Mucosa of descending colon (tissue), 3 donors: ENCODE data around the gene ACOT7. TPM values are rescaled to one million over a fixed set of nuclear protein-coding genes. Genes with fewer than 3 reads are reported as not detected.

Experiments
- ATAC-seq: fragments of 200-7000 bp; cut with Tn5 transposase; one replicate; pipeline ENCODE4 v1.9.1; 2020; ENCODE audit warnings: mild to moderate bottlenecking, moderate library complexity
- DNase-seq, 3 donors: peaks; one replicate each; pipeline ENCODE4 v3.0.0-alpha.2; 2020
- H3K36me3 ChIP-seq: fragments of 200-600 bp; one replicate; pipeline ENCODE4 v1.8.0; 2021; ENCODE audit warnings: low read depth, mild to moderate bottlenecking
- H3K4me1 ChIP-seq: fragments of 200-600 bp; one replicate; pipeline ENCODE4 v1.8.0; 2021; ENCODE audit warnings: low read depth, mild to moderate bottlenecking
- H3K4me3 ChIP-seq: fragments of 200-600 bp; one replicate; pipeline ENCODE4 v1.8.0; 2021; ENCODE audit warnings: mild to moderate bottlenecking
- H3K9me3 ChIP-seq: fragments of 200-600 bp; one replicate; pipeline ENCODE4 v1.8.0; 2021; ENCODE audit warnings: mild to moderate bottlenecking
- intact Hi-C, 2 donors: fragments of 100-400 bp; cut with DNase I in 1 of 2; cut with micrococcal nuclease in 1 of 2; formaldehyde crosslinking; loops; one replicate each; pipeline versions ENCODE4 v1.11.0 to v1.11.1; 2022; cut with DNase I, micrococcal nuclease
- long read RNA-seq, 2 donors: library from polyadenylated mRNA; unstranded; transcript quantifications; one replicate each; pipeline ENCODE4 v2.0.0, GENCODE V29; 2019 to 2021
- total RNA-seq, 3 donors: library from RNA; stranded (reverse); fragmentation: NEBNext Ultra II Directional in 2 of 3; extraction: Animal tissue kit (Norgen Biotek cat#: 25700) in 2 of 3; gene quantifications; one replicate each; pipeline versions ENCODE4 v1.2.1 to v1.2.4, GENCODE V29; 2021 to 2023
- TF ChIP-seq, protein P1 (sequence below): fragments of 200-600 bp; IDR thresholded peaks from one replicate; pipeline ENCODE4 v1.8.0; 2022; ENCODE audit warnings: antibody characterized with exemption, mild to moderate bottlenecking
- donor health status: DM: no; HTN: no; CAD: no; lungs with moderate emphysema.
- donor health status: DM: no; HTN: no; CAD: no.
- donor health status: DM: no; HTN: yes; CAD: no.

Gene ACOT7, protein sequence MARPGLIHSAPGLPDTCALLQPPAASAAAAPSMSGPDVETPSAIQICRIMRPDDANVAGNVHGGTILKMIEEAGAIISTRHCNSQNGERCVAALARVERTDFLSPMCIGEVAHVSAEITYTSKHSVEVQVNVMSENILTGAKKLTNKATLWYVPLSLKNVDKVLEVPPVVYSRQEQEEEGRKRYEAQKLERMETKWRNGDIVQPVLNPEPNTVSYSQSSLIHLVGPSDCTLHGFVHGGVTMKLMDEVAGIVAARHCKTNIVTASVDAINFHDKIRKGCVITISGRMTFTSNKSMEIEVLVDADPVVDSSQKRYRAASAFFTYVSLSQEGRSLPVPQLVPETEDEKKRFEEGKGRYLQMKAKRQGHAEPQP
- total RNA-seq = 10 to 100 TPM; 37.9 to 60.1 (median 42.7) TPM
- long read RNA-seq, donor 1, transcript ACOT7-203 (9 exons, 1,432 nt) = minor isoform, 8 of 76 reads
- long read RNA-seq, donor 1, transcript ACOT7-210 (9 exons, 1,403 nt) = major isoform, 49 of 76 reads
- long read RNA-seq, donor 1, partial matches to known transcripts = 8 of 76 reads
- long read RNA-seq, donor 1, other reads (novel, unspliced or antisense) = 6 of 76 reads
- long read RNA-seq, donor 2, transcript ACOT7-203 (9 exons, 1,432 nt) = major isoform, 26 of 60 reads
- long read RNA-seq, donor 2, transcript ACOT7-210 (9 exons, 1,403 nt) = minor isoform, 14 of 60 reads
- long read RNA-seq, donor 2, partial matches to known transcripts = 3 of 60 reads
- long read RNA-seq, donor 2, other reads (novel, unspliced or antisense) = 17 of 60 reads

DNA sequence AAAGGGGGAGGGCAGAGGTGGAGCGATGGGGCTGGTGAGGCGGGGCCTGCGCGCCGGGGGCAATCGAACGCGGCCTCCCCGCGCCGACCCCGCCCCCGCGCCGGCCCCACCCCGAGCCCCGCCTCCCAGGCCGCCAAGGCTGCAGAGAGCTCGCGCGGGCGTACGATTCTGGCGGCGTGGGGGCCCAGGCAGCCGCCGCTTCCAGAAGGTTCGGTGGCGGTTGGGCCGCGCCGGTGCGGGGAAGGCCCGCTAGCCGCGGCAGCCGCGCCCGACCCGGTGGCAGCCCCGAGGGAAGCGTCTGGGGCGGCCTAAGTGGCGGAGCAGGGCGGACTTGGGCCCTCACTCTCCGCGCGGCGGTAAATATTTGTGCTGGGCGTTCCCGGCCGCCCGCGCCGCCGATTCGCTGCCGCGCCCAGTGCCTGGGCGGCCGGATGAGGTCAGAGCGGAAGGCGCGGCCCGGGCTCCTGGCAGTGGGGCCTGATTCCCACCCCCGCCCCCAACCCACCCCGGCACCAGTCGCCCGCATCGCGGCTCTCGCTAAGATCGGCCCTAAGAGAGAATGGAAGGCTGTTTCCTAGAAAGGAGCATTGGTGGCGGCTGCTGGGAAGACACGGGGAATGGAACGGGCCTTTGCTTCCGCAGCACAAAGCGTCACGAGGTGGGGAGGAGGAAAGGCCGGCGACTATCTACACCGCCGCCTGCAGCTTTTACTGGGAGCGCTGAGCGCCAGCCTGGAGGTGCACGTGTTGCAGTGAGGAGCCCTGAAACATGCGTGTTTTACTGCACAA lies at the start of gene ACOT7:
ACOT7 (minus strand) TSS at position 368 of the 788 bp plus-strand sequence. CDS start 368 bp downstream, outside the sequence.
- no peaks in the 10 kb centered on the region for H3K36me3 ChIP-seq
- TF ChIP-seq, protein P1, sequence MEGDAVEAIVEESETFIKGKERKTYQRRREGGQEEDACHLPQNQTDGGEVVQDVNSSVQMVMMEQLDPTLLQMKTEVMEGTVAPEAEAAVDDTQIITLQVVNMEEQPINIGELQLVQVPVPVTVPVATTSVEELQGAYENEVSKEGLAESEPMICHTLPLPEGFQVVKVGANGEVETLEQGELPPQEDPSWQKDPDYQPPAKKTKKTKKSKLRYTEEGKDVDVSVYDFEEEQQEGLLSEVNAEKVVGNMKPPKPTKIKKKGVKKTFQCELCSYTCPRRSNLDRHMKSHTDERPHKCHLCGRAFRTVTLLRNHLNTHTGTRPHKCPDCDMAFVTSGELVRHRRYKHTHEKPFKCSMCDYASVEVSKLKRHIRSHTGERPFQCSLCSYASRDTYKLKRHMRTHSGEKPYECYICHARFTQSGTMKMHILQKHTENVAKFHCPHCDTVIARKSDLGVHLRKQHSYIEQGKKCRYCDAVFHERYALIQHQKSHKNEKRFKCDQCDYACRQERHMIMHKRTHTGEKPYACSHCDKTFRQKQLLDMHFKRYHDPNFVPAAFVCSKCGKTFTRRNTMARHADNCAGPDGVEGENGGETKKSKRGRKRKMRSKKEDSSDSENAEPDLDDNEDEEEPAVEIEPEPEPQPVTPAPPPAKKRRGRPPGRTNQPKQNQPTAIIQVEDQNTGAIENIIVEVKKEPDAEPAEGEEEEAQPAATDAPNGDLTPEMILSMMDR = no peak
- intact Hi-C loops = no loop called here

DNA sequence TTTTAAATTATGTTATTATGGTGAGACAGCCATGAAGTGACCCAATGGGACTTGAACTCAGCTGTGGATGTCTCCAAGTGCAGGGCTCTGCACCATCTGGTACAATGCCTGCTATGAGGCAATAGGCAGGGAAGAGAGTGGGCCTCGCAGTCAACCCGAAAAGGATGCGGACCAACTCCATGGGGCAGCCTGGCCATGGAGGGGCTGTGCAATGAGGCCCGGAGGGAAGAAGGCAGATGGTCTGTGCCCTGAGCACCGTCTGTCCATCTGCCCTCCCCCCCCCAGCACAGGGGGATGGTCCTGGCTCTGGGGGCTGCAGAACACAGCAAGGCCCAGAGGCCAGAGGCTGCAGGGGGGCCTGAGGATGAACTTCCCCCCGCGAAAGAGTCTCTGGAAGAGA lies 48.0 kb upstream of the ACOT7 start:
- H3K4me1 ChIP-seq = peaks cover 6% of the 10 kb centered on the region
- H3K36me3 ChIP-seq = no peaks in the 10 kb centered on the region
- ATAC-seq = no peak
- no peak for DNase-seq
- TF ChIP-seq, protein P1 = no peak
- H3K9me3 ChIP-seq = no peaks in the 10 kb centered on the region
- intact Hi-C loops = no loop called here
- no peak overlapping the region for H3K4me3 ChIP-seq

More for the DNA sequence above, at the start of gene ACOT7:
- peak; percentile 91 to 93 (median 92) for DNase-seq
- peak within 1 kb of the TSS; percentile 37 for H3K4me3 ChIP-seq
- peak; percentile 95 for ATAC-seq
- H3K9me3 ChIP-seq = no peaks in the 10 kb centered on the region
- H3K4me1 ChIP-seq = peaks cover 20% of the 10 kb centered on the region

DNA sequence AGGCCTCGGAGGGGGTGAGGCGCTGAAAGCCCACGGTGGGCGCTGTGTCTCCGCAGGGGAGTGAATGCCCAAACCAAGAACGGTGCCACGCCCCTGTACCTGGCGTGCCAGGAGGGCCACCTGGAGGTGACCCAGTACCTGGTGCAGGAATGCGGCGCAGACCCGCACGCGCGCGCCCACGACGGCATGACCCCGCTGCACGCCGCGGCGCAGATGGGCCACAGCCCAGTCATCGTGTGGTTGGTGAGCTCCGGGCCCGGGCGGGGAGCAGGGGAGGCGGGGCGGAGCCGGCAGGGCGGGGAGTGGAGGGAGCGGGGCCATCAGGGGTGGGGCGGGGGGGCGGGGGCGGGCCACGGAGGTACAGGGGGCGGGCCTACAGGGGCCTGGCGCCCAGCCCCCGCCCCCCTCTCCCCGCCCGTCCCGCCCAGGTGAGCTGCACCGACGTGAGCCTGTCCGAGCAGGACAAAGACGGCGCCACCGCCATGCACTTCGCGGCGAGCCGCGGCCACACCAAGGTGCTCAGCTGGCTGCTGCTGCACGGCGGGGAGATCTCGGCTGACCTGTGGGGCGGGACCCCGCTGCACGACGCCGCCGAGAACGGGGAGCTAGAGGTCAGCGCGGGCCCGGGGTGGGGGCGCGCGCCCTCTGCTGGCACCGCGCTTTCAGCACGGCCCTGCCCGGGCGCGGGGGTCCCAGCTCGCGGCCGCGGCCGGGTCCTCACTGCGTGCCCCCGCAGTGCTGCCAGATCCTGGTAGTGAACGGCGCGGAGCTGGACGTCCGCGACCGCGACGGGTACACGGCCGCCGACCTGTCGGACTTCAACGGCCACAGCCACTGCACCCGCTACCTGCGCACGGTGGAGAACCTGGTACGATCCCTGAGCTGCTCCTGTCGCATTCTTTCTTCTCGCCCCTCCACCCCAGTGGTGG lies 46.9 kb upstream of the ACOT7 start:
- H3K9me3 ChIP-seq = no peaks in the 10 kb centered on the region

DNA sequence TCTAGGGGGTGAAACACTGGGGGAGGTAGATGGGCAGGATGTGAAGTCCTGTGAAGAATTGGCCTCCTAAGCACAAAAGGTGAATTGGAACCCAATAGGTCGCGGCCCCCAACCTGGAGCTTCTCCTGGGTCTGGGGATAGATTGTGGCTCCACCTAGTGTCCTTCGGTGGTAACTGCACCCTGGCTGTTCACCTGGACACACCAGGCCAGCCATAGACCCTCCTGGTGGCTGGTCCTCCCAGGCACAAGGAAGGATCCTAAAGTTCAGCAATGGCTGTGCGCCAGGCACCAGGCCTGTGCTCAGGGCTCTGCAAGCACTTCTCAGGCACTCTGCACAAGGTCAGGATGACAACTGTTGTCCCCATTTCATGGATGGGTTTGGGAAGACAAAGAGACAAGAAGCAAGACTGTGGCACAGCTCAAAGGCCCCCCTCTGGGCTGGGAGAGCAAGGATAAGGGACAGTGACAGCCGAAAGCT lies 44.5 kb upstream of the ACOT7 start:
- intact Hi-C loops = no loop called here
- no peaks in the 10 kb centered on the region for H3K36me3 ChIP-seq
- TF ChIP-seq, protein P1 = peak; percentile 97
- H3K9me3 ChIP-seq = no peaks in the 10 kb centered on the region
- H3K4me3 ChIP-seq = no peak overlapping the region
- ATAC-seq (peak; percentile 70), DNase-seq (peak; percentile 64 to 78 (median 74))
- peaks cover 6% of the 10 kb centered on the region for H3K4me1 ChIP-seq

More for the DNA sequence above, 46.9 kb upstream of the ACOT7 start:
- TF ChIP-seq, protein P1 = peak; percentile 32
- Histone ChIP-seq H3K4me3 (no peak overlapping the region), H3K36me3 (no peaks in the 10 kb centered on the region), H3K4me1 (peaks cover 6% of the 10 kb centered on the region)
- DNase-seq (peak; percentile 82 to 90 (median 87)), ATAC-seq (peak; percentile 86)
- intact Hi-C loops = no loop called here
